Neuronal stem cell (in vitro differentiated cells): ENCODE data around the gene CORO1C. TPM values are rescaled to one million over a fixed set of nuclear protein-coding genes. Genes with fewer than 3 reads are reported as not detected.

Source experiments
- DNase-seq: peaks from one replicate; pipeline ENCODE4 v3.0.0-alpha.2; 2013; ENCODE audit warnings: low spot score
- H2AFZ ChIP-seq: one replicate; pipeline ENCODE4 v1.6.1; 2013; ENCODE audit warnings: mild to moderate bottlenecking, low read length, inconsistent platforms
- H2AK5ac ChIP-seq: 2 replicates; pipeline ENCODE4 v1.6.1; 2013; ENCODE audit warnings: low read depth, mild to moderate bottlenecking, inconsistent platforms, low read length, moderate library complexity, mixed read lengths
- H2BK120ac ChIP-seq: 2 replicates; pipeline ENCODE4 v1.6.1; 2013; ENCODE audit warnings: low read depth, mild to moderate bottlenecking, inconsistent platforms, low read length, moderate library complexity, mixed read lengths
- H2BK12ac ChIP-seq: one replicate; pipeline ENCODE4 v1.6.1; 2013; ENCODE audit warnings: low read length, inconsistent platforms
- H2BK15ac ChIP-seq: 2 replicates; pipeline ENCODE4 v1.6.1; 2013; ENCODE audit warnings: mild to moderate bottlenecking, low read length, inconsistent platforms, mixed read lengths
- H2BK5ac ChIP-seq: one replicate; pipeline ENCODE4 v1.6.1; 2013; ENCODE audit warnings: inconsistent platforms, mild to moderate bottlenecking, low read length, moderate library complexity
- H3K14ac ChIP-seq: one replicate; pipeline ENCODE4 v1.6.1; 2013; ENCODE audit warnings: low read length, inconsistent platforms
- H3K18ac ChIP-seq: 2 replicates; pipeline ENCODE4 v1.6.1; 2013; ENCODE audit warnings: low read length, inconsistent platforms
- H3K23ac ChIP-seq: 2 replicates; pipeline ENCODE4 v1.6.1; 2013; ENCODE audit warnings: low read depth, mild to moderate bottlenecking, mixed read lengths, low read length, inconsistent platforms; ENCODE audit not compliant: poor library complexity
- H3K27ac ChIP-seq: replicated peaks from 3 replicates; pipeline ENCODE4 v1.5.1; 2013; ENCODE audit warnings: low read length, inconsistent platforms
- H3K27me3 ChIP-seq, 3 experiments: 2 replicates each; pipeline ENCODE4 v1.6.1; 2013; ENCODE audit warnings: low read length in 3 of 3, mild to moderate bottlenecking in 2 of 3, inconsistent platforms in 1 of 3, low read depth in 1 of 3, mixed read lengths in 1 of 3, moderate library complexity in 1 of 3; ENCODE audit not compliant: control insufficient read depth in 3 of 3, insufficient read depth in 3 of 3
- H3K36me3 ChIP-seq, 2 donors: replicated peaks in 1 of 2; 2 replicates each; pipeline ENCODE4 v1.6.1; 2013; ENCODE audit warnings: low read length in 2 of 2; ENCODE audit not compliant: control insufficient read depth in 2 of 2, insufficient read depth in 2 of 2
- H3K4ac ChIP-seq: 2 replicates; pipeline ENCODE4 v1.6.1; 2013; ENCODE audit warnings: inconsistent platforms, mild to moderate bottlenecking, low read length, moderate library complexity
- H3K4me1 ChIP-seq, 2 donors: 1 replicate in 1 of 2; 2 replicates in 1 of 2; pipeline ENCODE4 v1.6.1; 2013; ENCODE audit warnings: low read length in 2 of 2, low read depth in 1 of 2; ENCODE audit not compliant: control insufficient read depth in 2 of 2, insufficient read depth in 1 of 2
- H3K4me2 ChIP-seq: one replicate; pipeline ENCODE4 v1.6.1; 2013; ENCODE audit warnings: mild to moderate bottlenecking, low read length, inconsistent platforms; ENCODE audit not compliant: insufficient read depth, poor library complexity, severe bottlenecking
- H3K4me3 ChIP-seq, 2 donors: 2 replicates each; pipeline ENCODE4 v1.5.1; 2013; ENCODE audit warnings: low read length in 2 of 2, mild to moderate bottlenecking in 2 of 2, inconsistent platforms in 1 of 2, moderate library complexity in 1 of 2
- H3K79me1 ChIP-seq: one replicate; pipeline ENCODE4 v1.6.1; 2013; ENCODE audit warnings: low read depth, mild to moderate bottlenecking, inconsistent platforms, low read length, moderate library complexity
- H3K9ac ChIP-seq: one replicate; pipeline ENCODE4 v1.6.1; 2013; ENCODE audit warnings: mild to moderate bottlenecking, low read depth, low read length, inconsistent platforms; ENCODE audit not compliant: poor library complexity
- H3K9me3 ChIP-seq, 2 donors: replicated peaks in 1 of 2; 2 replicates each; pipeline versions ENCODE3 to v1.6.1; 2013; ENCODE audit warnings: low read length in 2 of 2, mild to moderate bottlenecking in 2 of 2, inconsistent platforms in 1 of 2, low read depth in 1 of 2, mixed read lengths in 1 of 2, moderate library complexity in 1 of 2; ENCODE audit not compliant: control insufficient read depth in 2 of 2, insufficient read depth in 1 of 2
- H4K8ac ChIP-seq: one replicate; pipeline ENCODE4 v1.6.1; 2013; ENCODE audit warnings: low read depth, mild to moderate bottlenecking, inconsistent platforms, low read length, moderate library complexity
- H4K91ac ChIP-seq: one replicate; pipeline ENCODE4 v1.6.1; 2013; ENCODE audit warnings: low read length, low read depth, mild to moderate bottlenecking, inconsistent platforms; ENCODE audit not compliant: poor library complexity
- whole genome bisulfite sequencing, 2 donors: extraction: QIAGEN DNeasy Blood & Tissue Kit; methylation state at CpG; one replicate each; pipeline ENCODE4 v1.1.7; 2013; ENCODE audit warnings: missing lambda C conversion rate in 2 of 2, mixed read lengths in 1 of 2; ENCODE audit not compliant: insufficient read length in 2 of 2, insufficient replicate concordance in 1 of 2; ENCODE audit errors: extremely low coverage in 2 of 2; 5-methylcytosine and 5-hydroxymethylcytosine counted together
- polyA plus RNA-seq, 2 experiments: library from polyadenylated mRNA; stranded (reverse); fragments of 200-250 nt; gene quantifications; one replicate each; pipeline ENCODE4 v1.2.3, GENCODE V29; 2013

Gene CORO1C
- 120 TPM for polyA plus RNA-seq (2013, experiment 1 of 2)
- 118 TPM for polyA plus RNA-seq (2013, experiment 2 of 2)

GRCh38 chr12:108731105-108731865 is at the start of gene CORO1C:
Gene CORO1C (minus strand): TSS chr12:108731518. CDS start chr12:108701318, 30,200 bp downstream.
- peak within 1 kb of the TSS; percentile 58 for H2BK120ac ChIP-seq
- peaks cover 0 to 3% of the 10 kb centered on the region in 2 donors for H3K9me3 ChIP-seq
- peak within 1 kb of the TSS; percentile 93 for H2AK5ac ChIP-seq
- H3K4me1 ChIP-seq, result peaks cover 2 to 10% of the 10 kb centered on the region in 2 donors
- H2BK12ac ChIP-seq, result no peak within 1 kb of the TSS
- H3K23ac ChIP-seq, result peak within 1 kb of the TSS; percentile 77
- H3K36me3 ChIP-seq, result peaks cover 0 to 26% of the 10 kb centered on the region in 2 donors
- H3K79me1 ChIP-seq, result peaks cover 2% of the 10 kb centered on the region
- peak within 1 kb of the TSS; percentile 79 for H3K4me2 ChIP-seq
- peak; percentile 97 for DNase-seq
- peak within 1 kb of the TSS; percentile 94 for H3K27ac ChIP-seq
- H4K8ac ChIP-seq, result no peak within 1 kb of the TSS
- peak within 1 kb of the TSS; percentile 98 for H3K9ac ChIP-seq
- peak within 1 kb of the TSS; percentile 86 for H2BK15ac ChIP-seq
- H3K27me3 ChIP-seq, result no peaks in the 10 kb centered on the region
- H2AFZ ChIP-seq, result peak within 1 kb of the TSS; percentile 95
- H3K14ac ChIP-seq, result peak within 1 kb of the TSS; percentile 94
- no CpG with 5 or more reads among the region's 85 CpGs for WGBS, 2 donors
- peak within 1 kb of the TSS; percentile 93 to 99 for H3K4me3 ChIP-seq
- H3K18ac ChIP-seq, result peak within 1 kb of the TSS; percentile 98
- no peak within 1 kb of the TSS for H3K4ac ChIP-seq
- H4K91ac ChIP-seq, result peak within 1 kb of the TSS; percentile 78
- peak within 1 kb of the TSS; percentile 94 for H2BK5ac ChIP-seq

DNA sequence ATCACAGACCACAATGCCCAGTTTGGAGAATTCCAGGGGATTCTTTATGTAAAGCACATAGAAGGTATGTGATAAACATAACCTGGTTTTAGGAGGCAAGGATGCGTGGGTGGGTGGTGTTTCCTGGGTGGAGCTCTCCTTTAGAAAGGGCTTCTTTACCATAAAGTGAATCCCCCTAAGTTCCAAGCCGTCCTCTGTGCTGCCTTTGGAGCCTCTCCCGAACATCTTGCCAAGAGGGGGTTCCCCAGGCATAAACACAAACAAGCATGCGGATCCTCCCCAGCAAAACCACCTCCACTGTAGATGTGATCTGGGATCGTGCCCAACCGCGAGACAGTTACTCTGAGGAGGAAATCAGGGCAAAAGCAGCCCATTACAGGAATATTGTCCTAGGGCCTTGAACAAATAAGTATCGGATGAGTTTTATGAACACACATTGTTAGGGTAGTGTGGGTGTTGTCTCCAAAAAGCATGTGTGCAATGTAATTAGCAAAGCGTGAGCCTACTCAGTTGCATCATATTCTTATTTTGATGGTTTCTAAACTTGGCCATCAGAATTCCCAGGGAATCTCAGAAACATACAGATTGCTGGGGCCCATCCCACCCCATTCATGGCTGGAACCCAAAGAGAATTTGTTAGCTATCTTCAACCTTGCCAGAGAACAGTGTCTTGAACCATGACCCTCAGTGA is 48.8 kb upstream of the CORO1C start:
- no peak overlapping the region for H2AK5ac ChIP-seq
- peaks cover 12 to 19% of the 10 kb centered on the region in 2 donors for H3K4me1 ChIP-seq
- no CpG with 5 or more reads among the region's 9 CpGs for WGBS, 2 donors
- no peak overlapping the region for H2BK120ac ChIP-seq
- no peak overlapping the region for H2BK12ac ChIP-seq
- no peak overlapping the region for H3K4ac ChIP-seq
- H3K9me3 ChIP-seq, result no peaks in the 10 kb centered on the region
- no peak overlapping the region for H2BK15ac ChIP-seq
- H3K27me3 ChIP-seq, result no peaks in the 10 kb centered on the region
- H2BK5ac ChIP-seq, result no peak overlapping the region
- H2AFZ ChIP-seq, result no peak overlapping the region
- H3K23ac ChIP-seq, result no peak overlapping the region
- H4K91ac ChIP-seq, result no peak overlapping the region
- no peak overlapping the region for H3K4me2 ChIP-seq
- no peak overlapping the region for H3K27ac ChIP-seq
- H3K9ac ChIP-seq, result no peak overlapping the region
- no peak overlapping the region for H3K18ac ChIP-seq
- DNase-seq, result no peak
- H3K79me1 ChIP-seq, result no peaks in the 10 kb centered on the region
- H4K8ac ChIP-seq, result no peak overlapping the region
- H3K4me3 ChIP-seq, result no peak overlapping the region
- peaks cover 0 to 3% of the 10 kb centered on the region in 2 donors for H3K36me3 ChIP-seq
- no peak overlapping the region for H3K14ac ChIP-seq

- Histone ChIP-seq H3K4me2 (no peak overlapping the region), H3K23ac (no peak overlapping the region), H3K4ac (no peak overlapping the region), H4K8ac (no peak overlapping the region), H3K36me3 (no peaks in the 10 kb centered on the region), H3K27ac (no peak overlapping the region), H2BK120ac (no peak overlapping the region), H2BK5ac (no peak overlapping the region), H2BK15ac (no peak overlapping the region), H3K14ac (no peak overlapping the region), H3K18ac (no peak overlapping the region), H3K4me3 (no peak overlapping the region), H4K91ac (no peak overlapping the region), H3K9me3 (peaks cover 0 to 4% of the 10 kb centered on the region in 2 donors), H3K4me1 (peaks cover 12 to 28% of the 10 kb centered on the region in 2 donors), H3K9ac (no peak overlapping the region), H2AK5ac (no peak overlapping the region), H2BK12ac (no peak overlapping the region), H3K27me3 (no peaks in the 10 kb centered on the region), H2AFZ (no peak overlapping the region), H3K79me1 (no peaks in the 10 kb centered on the region)
- WGBS, 2 donors, result no CpG with 5 or more reads among the region's 2 CpGs
- no peak for DNase-seq
Observed at GRCh38 chr12:108778053-108778452, 46.7 kb upstream of the CORO1C start.

DNA sequence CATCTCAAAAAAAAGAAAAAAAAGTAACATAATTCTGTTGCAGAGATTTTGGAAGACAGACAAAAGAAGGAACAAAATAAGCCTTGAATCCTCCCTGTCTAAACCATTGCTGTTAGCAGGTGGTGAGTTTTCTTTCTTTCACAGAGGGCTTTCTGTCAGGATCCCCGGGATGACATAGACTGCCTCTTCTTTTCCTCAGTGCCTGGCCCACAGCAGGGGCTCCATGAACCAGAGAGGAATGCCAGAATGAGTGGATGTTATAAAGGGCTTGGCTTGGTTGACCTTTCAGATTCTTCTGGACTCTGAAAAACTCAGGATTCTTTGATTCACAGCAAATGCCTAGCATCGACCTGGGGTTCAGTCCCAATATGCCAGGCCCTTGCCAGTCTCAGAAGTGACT is 45.8 kb upstream of the CORO1C start:
- no peak overlapping the region for H2AFZ ChIP-seq
- H3K4ac ChIP-seq, result no peak overlapping the region
- H3K9me3 ChIP-seq, result peaks cover 0 to 4% of the 10 kb centered on the region in 2 donors
- H2AK5ac ChIP-seq, result no peak overlapping the region
- no peaks in the 10 kb centered on the region for H3K27me3 ChIP-seq
- H3K27ac ChIP-seq, result peak overlapping the region; percentile 82
- H4K8ac ChIP-seq, result no peak overlapping the region
- H2BK12ac ChIP-seq, result no peak overlapping the region
- H3K4me3 ChIP-seq, result no peak overlapping the region
- no peak overlapping the region for H2BK120ac ChIP-seq
- DNase-seq, result peak; percentile 63
- H2BK5ac ChIP-seq, result no peak overlapping the region
- H2BK15ac ChIP-seq, result no peak overlapping the region
- H3K36me3 ChIP-seq, result no peaks in the 10 kb centered on the region
- no peak overlapping the region for H3K4me2 ChIP-seq
- H3K4me1 ChIP-seq, result peaks cover 14 to 35% of the 10 kb centered on the region in 2 donors
- no peak overlapping the region for H3K23ac ChIP-seq
- no peak overlapping the region for H3K9ac ChIP-seq
- H4K91ac ChIP-seq, result no peak overlapping the region
- H3K14ac ChIP-seq, result no peak overlapping the region
- H3K79me1 ChIP-seq, result no peaks in the 10 kb centered on the region
- WGBS, 2 donors, result no CpG with 5 or more reads among the region's 2 CpGs
- H3K18ac ChIP-seq, result no peak overlapping the region
